Naive B cell (primary cell): ENCODE measurements around the gene B3GAT2. TPM values are rescaled to one million over a fixed set of nuclear protein-coding genes. Genes with fewer than 3 reads are reported as not detected.
A peak's percentile ranks its signal among the peaks of the same experiment; 100 is the strongest.

Experiments used
- ATAC-seq, 2 donors: fragments of 150-1000 bp; cut with Tn5 transposase; 2 replicates each; pipeline ENCODE4 v1.10.0; 2021; ENCODE audit warnings: low read depth in 2 of 2, mild to moderate bottlenecking in 2 of 2, moderate library complexity in 2 of 2
- DNase-seq: peaks from one replicate; pipeline ENCODE4 v3.0.0; 2022
- H3K27ac Mint-ChIP-seq, 6 donors: one replicate each; pipeline ENCODE4 v1.8.0; 2020 to 2022; ENCODE audit warnings: mild to moderate bottlenecking in 6 of 6, mixed read lengths in 6 of 6, moderate library complexity in 5 of 6, inconsistent platforms in 2 of 6
- H3K27me3 Mint-ChIP-seq, 3 donors: one replicate each; pipeline ENCODE4 v1.8.0; 2021 to 2022; ENCODE audit warnings: mixed read lengths in 3 of 3, mild to moderate bottlenecking in 1 of 3
- H3K36me3 Mint-ChIP-seq, 2 donors: one replicate each; pipeline ENCODE4 v1.8.0; 2020 to 2022; ENCODE audit warnings: mixed read lengths in 2 of 2, inconsistent platforms in 1 of 2, mild to moderate bottlenecking in 1 of 2
- H3K4me1 Mint-ChIP-seq, 3 donors: one replicate each; pipeline ENCODE4 v1.8.0; 2020 to 2022; ENCODE audit warnings: mixed read lengths in 3 of 3, inconsistent platforms in 1 of 3, mild to moderate bottlenecking in 1 of 3, moderate library complexity in 1 of 3
- H3K4me3 Mint-ChIP-seq, 8 donors: one replicate each; pipeline ENCODE4 v1.8.0; 2020 to 2022; ENCODE audit warnings: mild to moderate bottlenecking in 8 of 8, mixed read lengths in 8 of 8, moderate library complexity in 8 of 8, inconsistent platforms in 2 of 8
- H3K9me3 Mint-ChIP-seq, 7 donors: one replicate each; pipeline ENCODE4 v1.8.0; 2020 to 2022; ENCODE audit warnings: mixed read lengths in 7 of 7, mild to moderate bottlenecking in 5 of 7, inconsistent platforms in 2 of 7, moderate library complexity in 1 of 7
- polyA plus RNA-seq, 6 donors: library from polyadenylated mRNA; unstranded; fragments of 300-500 nt; fragmentation: Illumina TruSeq; gene quantifications; one replicate each; pipeline ENCODE4 v1.2.3, GENCODE V29; 2021; ENCODE audit warnings: low read depth in 6 of 6

The B3GAT2 gene
- polyA plus RNA-seq: under 1 TPM; 0.07 to 0.93 (median 0.21) TPM

- peak within 1 kb of the TSS in 3 of 6 donors; percentile 9 to 39 (median 19) for H3K27ac Mint-ChIP-seq
- H3K4me3 Mint-ChIP-seq: peak within 1 kb of the TSS; percentile 55 to 90 (median 82)
- peaks cover 46 to 77% (median 64%) of the 10 kb centered on the region in 3 donors for H3K27me3 Mint-ChIP-seq
- H3K9me3 Mint-ChIP-seq: no peaks in the 10 kb centered on the region
- H3K4me1 Mint-ChIP-seq: peaks cover 13 to 26% (median 21%) of the 10 kb centered on the region in 3 donors
- DNase-seq (peak; percentile 3), ATAC-seq (peak; percentile 7 to 9)
- no peaks in the 10 kb centered on the region for H3K36me3 Mint-ChIP-seq
Measured at GRCh38 chr6:70956451-70957283, at the start of gene B3GAT2. Gene B3GAT2 (minus strand): TSS chr6:70957060. CDS start chr6:70956429, 631 bp downstream.

GRCh38 chr6:70998148-70998547 is 41.3 kb upstream of the B3GAT2 start:
- Mint-ChIP-seq H3K36me3 (no peaks in the 10 kb centered on the region), H3K4me3 (no peak overlapping the region), H3K9me3 (peaks cover 0 to 12% (median 3%) of the 10 kb centered on the region in 7 donors), H3K4me1 (no peaks in the 10 kb centered on the region), H3K27me3 (peaks cover 23 to 46% (median 32%) of the 10 kb centered on the region in 3 donors), H3K27ac (no peak overlapping the region)
- DNase-seq (no peak), ATAC-seq (no peak)

GRCh38 chr6:70997379-70997778 is 40.5 kb upstream of the B3GAT2 start:
- H3K27ac Mint-ChIP-seq: no peak overlapping the region
- H3K4me3 Mint-ChIP-seq: no peak overlapping the region
- no peaks in the 10 kb centered on the region for H3K36me3 Mint-ChIP-seq
- no peaks in the 10 kb centered on the region for H3K4me1 Mint-ChIP-seq
- peaks cover 23 to 53% (median 32%) of the 10 kb centered on the region in 3 donors for H3K27me3 Mint-ChIP-seq
- DNase-seq (no peak), ATAC-seq (no peak)
- H3K9me3 Mint-ChIP-seq: peaks cover 0 to 6% (median 2%) of the 10 kb centered on the region in 7 donors

DNA sequence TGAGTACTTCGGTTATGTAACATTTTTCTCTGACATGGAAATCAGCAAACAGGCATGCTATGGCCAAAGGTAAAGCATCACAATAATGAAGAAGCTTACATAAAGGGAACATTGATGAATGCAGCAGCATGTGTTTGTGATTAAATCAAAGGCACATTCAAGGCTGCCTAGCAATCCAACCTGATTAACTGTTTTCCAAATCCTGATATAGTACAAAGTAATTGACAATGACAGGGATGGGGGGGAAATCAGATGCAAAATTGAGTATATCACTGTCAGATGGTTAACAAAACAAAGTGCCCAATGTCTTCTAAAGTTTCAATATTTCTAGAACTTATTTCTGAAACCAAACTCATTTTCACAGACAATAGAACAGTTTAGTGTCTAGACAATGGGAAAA is 39.2 kb upstream of the B3GAT2 start:
- ATAC-seq (no peak), DNase-seq (no peak)
- no peaks in the 10 kb centered on the region for H3K4me1 Mint-ChIP-seq
- no peak overlapping the region for H3K27ac Mint-ChIP-seq
- H3K27me3 Mint-ChIP-seq: peaks cover 24 to 50% (median 35%) of the 10 kb centered on the region in 3 donors
- H3K4me3 Mint-ChIP-seq: no peak overlapping the region
- peaks cover 0 to 6% (median 0%) of the 10 kb centered on the region in 7 donors for H3K9me3 Mint-ChIP-seq
- no peaks in the 10 kb centered on the region for H3K36me3 Mint-ChIP-seq

- Mint-ChIP-seq H3K36me3 (no peaks in the 10 kb centered on the region), H3K27ac (no peak overlapping the region)
Measured at GRCh38 chr6:70995411-70995810, 38.6 kb upstream of the B3GAT2 start.

DNA sequence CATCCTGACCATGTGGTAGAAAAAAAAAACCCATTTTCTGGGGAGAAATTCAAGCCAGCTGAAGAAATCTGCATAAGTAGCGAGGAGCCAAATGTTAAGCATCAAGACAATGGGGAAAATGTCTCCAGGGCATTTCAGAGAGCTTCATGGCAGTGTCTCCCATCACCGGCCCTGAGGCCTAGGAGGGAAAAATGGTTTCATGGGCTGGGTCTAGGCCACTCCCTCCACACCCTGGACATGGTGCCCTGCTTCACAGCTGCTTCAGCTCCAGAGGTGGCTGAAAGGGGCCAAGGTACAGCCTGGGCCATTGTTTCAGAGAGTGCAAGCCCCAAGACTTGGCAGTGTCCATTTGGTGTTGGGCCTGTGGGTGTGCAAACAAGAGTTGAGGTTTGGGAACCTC is 34.4 kb upstream of the B3GAT2 start:
- no peaks in the 10 kb centered on the region for H3K36me3 Mint-ChIP-seq
- H3K9me3 Mint-ChIP-seq: peaks cover 0 to 3% (median 0%) of the 10 kb centered on the region in 7 donors
- H3K4me3 Mint-ChIP-seq: no peak overlapping the region
- no peak overlapping the region for H3K27ac Mint-ChIP-seq
- H3K4me1 Mint-ChIP-seq: no peaks in the 10 kb centered on the region
- peaks cover 14 to 45% (median 21%) of the 10 kb centered on the region in 3 donors for H3K27me3 Mint-ChIP-seq
- DNase-seq: no peak
- ATAC-seq: no peak

More at GRCh38 chr6:70995411-70995810, 38.6 kb upstream of the B3GAT2 start:
- peaks cover 23 to 57% (median 38%) of the 10 kb centered on the region in 3 donors for H3K27me3 Mint-ChIP-seq
- no peak for ATAC-seq
- DNase-seq: no peak
- no peak overlapping the region for H3K4me3 Mint-ChIP-seq
- no peaks in the 10 kb centered on the region for H3K4me1 Mint-ChIP-seq
- H3K9me3 Mint-ChIP-seq: peaks cover 0 to 4% (median 0%) of the 10 kb centered on the region in 7 donors

DNA sequence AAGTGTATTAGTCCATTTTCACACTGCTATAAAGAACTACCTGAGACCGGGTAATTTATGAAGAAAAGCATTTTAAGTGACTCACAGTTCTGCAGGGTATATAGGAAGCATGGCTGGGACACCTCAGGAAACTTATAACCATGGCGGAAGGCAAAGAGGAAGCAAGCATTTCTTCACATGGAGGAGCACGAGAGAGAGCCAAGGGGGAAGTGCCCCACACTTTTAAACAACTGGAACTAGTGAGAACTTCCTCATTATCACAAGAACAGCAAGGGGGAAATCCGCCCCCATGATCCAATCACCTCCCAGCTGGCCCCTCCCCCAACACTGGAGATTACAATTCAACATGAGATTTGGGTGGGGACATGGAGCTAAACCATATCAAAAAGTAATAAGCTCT is 28.3 kb upstream of the B3GAT2 start:
- peak; percentile 87 to 91 for ATAC-seq
- Mint-ChIP-seq H3K36me3 (no peaks in the 10 kb centered on the region), H3K27me3 (peaks cover 0 to 8% (median 6%) of the 10 kb centered on the region in 3 donors), H3K4me3 (no peak overlapping the region), H3K9me3 (peaks cover 0 to 12% (median 2%) of the 10 kb centered on the region in 7 donors), H3K4me1 (peaks cover 3 to 10% (median 8%) of the 10 kb centered on the region in 3 donors), H3K27ac (peak overlapping the region in 2 of 6 donors; percentile 43 to 57)
- DNase-seq: peak; percentile 30

GRCh38 chr6:70982747-70983146 is 25.9 kb upstream of the B3GAT2 start:
- no peak overlapping the region for H3K27ac Mint-ChIP-seq
- H3K4me1 Mint-ChIP-seq: peaks cover 3 to 10% (median 8%) of the 10 kb centered on the region in 3 donors
- H3K36me3 Mint-ChIP-seq: no peaks in the 10 kb centered on the region
- DNase-seq: no peak
- H3K27me3 Mint-ChIP-seq: peaks cover 0 to 7% (median 0%) of the 10 kb centered on the region in 3 donors
- H3K9me3 Mint-ChIP-seq: peaks cover 0 to 16% (median 8%) of the 10 kb centered on the region in 7 donors
- no peak overlapping the region for H3K4me3 Mint-ChIP-seq
- ATAC-seq: no peak

- Mint-ChIP-seq H3K4me1 (peaks cover 3 to 10% (median 8%) of the 10 kb centered on the region in 3 donors), H3K4me3 (no peak overlapping the region), H3K36me3 (no peaks in the 10 kb centered on the region), H3K27ac (no peak overlapping the region), H3K9me3 (peaks cover 0 to 14% (median 8%) of the 10 kb centered on the region in 7 donors), H3K27me3 (peaks cover 0 to 14% (median 8%) of the 10 kb centered on the region in 3 donors)
- no peak for DNase-seq
- no peak for ATAC-seq
Measured at GRCh38 chr6:70980727-70981126, 23.9 kb upstream of the B3GAT2 start.

DNA sequence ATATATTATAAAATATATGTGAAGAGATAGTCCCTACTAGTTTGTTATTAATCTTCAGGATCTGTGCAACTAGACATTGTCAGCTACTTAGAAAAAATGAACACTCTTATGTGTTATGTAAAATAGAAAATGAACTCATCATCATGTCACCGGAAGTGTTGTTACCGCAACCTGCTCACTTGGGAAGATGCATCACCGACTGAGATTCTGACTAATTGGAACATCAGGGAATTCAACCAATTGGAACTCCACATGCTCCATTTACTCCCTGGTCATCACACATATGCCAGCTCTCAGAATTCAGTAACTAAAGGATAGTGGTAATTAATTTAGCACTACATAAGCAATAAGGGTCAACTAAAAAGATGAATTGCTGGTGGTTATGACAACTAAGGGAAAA is 16.7 kb upstream of the B3GAT2 start:
- Mint-ChIP-seq H3K9me3 (peaks cover 0 to 13% (median 4%) of the 10 kb centered on the region in 7 donors), H3K27me3 (peaks cover 31 to 42% (median 35%) of the 10 kb centered on the region in 3 donors), H3K4me3 (no peak overlapping the region), H3K4me1 (no peaks in the 10 kb centered on the region), H3K27ac (no peak overlapping the region), H3K36me3 (peaks cover 4 to 9% of the 10 kb centered on the region in 2 donors)
- ATAC-seq: no peak
- no peak for DNase-seq

DNA sequence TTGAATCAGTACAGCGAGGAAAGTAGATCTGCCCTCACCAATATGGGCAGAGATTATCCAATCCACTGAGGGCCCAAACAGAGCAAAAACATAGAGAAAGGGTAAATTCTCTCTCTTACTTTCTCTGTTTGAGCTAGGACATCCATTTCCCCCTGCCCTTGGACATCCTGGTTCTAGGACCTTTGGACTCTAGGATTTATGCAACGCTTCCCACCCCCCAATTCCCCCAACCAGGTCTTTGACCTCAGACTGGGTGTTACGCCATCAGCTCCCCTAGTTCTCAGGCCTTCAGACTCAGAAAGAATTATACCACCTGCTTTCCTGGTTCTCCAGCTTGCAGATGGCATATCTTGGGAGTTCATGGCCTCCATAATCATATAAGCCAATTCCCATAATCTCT is 10.2 kb upstream of the B3GAT2 start:
- DNase-seq (no peak), ATAC-seq (no peak)
- Mint-ChIP-seq H3K4me3 (no peak overlapping the region), H3K36me3 (peaks cover 0 to 5% of the 10 kb centered on the region in 2 donors), H3K27me3 (peaks cover 4 to 16% (median 10%) of the 10 kb centered on the region in 3 donors), H3K9me3 (peaks cover 0 to 19% (median 4%) of the 10 kb centered on the region in 7 donors), H3K27ac (no peak overlapping the region), H3K4me1 (no peaks in the 10 kb centered on the region)

DNA sequence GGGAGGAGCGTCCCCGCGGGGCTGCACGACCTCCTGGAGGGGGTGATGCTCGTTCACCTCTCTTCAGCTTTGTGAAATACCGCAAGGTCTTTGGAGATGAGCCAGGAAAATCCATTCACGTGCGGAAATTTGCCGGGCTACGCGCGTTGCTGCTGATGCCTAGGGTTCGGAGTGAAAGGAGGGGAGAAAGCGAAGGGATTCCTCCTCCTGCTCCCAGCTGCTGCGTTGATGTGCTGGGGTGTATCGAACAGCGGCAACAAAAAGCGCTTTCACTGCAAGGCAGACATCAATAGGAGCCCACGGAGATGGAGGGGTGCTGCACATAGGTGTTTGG is 391 bp upstream of the B3GAT2 start:
- Mint-ChIP-seq H3K27me3 (peaks cover 43 to 79% (median 64%) of the 10 kb centered on the region in 3 donors), H3K27ac (no peak overlapping the region), H3K4me1 (peaks cover 13 to 26% (median 21%) of the 10 kb centered on the region in 3 donors), H3K36me3 (no peaks in the 10 kb centered on the region), H3K4me3 (peak overlapping the region; percentile 32 to 90 (median 74)), H3K9me3 (peaks cover 0 to 5% (median 0%) of the 10 kb centered on the region in 7 donors)
- DNase-seq: no peak
- ATAC-seq: no peak

GRCh38 chr6:70956191-70956450 is 739 bp downstream of the B3GAT2 start:
- H3K4me1 Mint-ChIP-seq: peaks cover 13 to 26% (median 21%) of the 10 kb centered on the region in 3 donors
- peak overlapping the region; percentile 55 to 89 (median 82) for H3K4me3 Mint-ChIP-seq
- no peaks in the 10 kb centered on the region for H3K36me3 Mint-ChIP-seq
- H3K9me3 Mint-ChIP-seq: no peaks in the 10 kb centered on the region
- H3K27me3 Mint-ChIP-seq: peaks cover 46 to 81% (median 64%) of the 10 kb centered on the region in 3 donors
- ATAC-seq (peak in 1 of 2 donors; percentile 4), DNase-seq (no peak)
- no peak overlapping the region for H3K27ac Mint-ChIP-seq
